ENCODE data around the gene APOBR. TPM values are rescaled to one million over a fixed set of nuclear protein-coding genes. Genes with fewer than 3 reads are reported as not detected.

Gene APOBR
- total and polyA plus RNA-seq, 11 donors: 0.15 to 4.7 (median 0.79) TPM

GRCh38 chr16:28520672-28521071 lies 26.2 kb downstream of the APOBR start:
- intact Hi-C loops (cut with DNase I): no loop called here
- Histone ChIP-seq H3K27ac (no peak overlapping the region), H3K4me1 (peaks cover 0 to 13% (median 0%) of the 10 kb centered on the region in 12 donors), H3K27me3 (no peaks in the 10 kb centered on the region), H3K4me3 (no peak overlapping the region), H3K36me3 (no peaks in the 10 kb centered on the region), H3K9me3 (no peaks in the 10 kb centered on the region)
- ATAC-seq (no peak), DNase-seq (no peak)
- 71 to 80% (median 77%) methylated on average over 7 of the region's 7 CpGs for WGBS, 4 donors
- TF ChIP-seq POLR2A (IDR thresholded peaks at IDR 0.05) (no peak), CTCF (IDR thresholded peaks at IDR 0.05) (no peak)

GRCh38 chr16:28521436-28521835 lies 27.0 kb downstream of the APOBR start:
- Histone ChIP-seq H3K27me3 (no peaks in the 10 kb centered on the region), H3K4me1 (peaks cover 0 to 13% (median 0%) of the 10 kb centered on the region in 12 donors), H3K9me3 (no peaks in the 10 kb centered on the region), H3K27ac (no peak overlapping the region), H3K4me3 (no peak overlapping the region), H3K36me3 (no peaks in the 10 kb centered on the region)
- 85 to 92% (median 90%) methylated on average over 6 of the region's 6 CpGs for WGBS, 4 donors
- intact Hi-C loops (cut with DNase I): no loop called here
- TF ChIP-seq POLR2A (IDR thresholded peaks at IDR 0.05): no peak
- TF ChIP-seq CTCF (IDR thresholded peaks at IDR 0.05): no peak
- ATAC-seq (no peak), DNase-seq (no peak)

- no peaks in the 10 kb centered on the region for H3K36me3 ChIP-seq
- peaks cover 0 to 13% (median 0%) of the 10 kb centered on the region in 12 donors for H3K4me1 ChIP-seq
- 80 to 86% (median 83%) methylated on average over 11 of the region's 11 CpGs for WGBS, 4 donors
- TF ChIP-seq CTCF (IDR thresholded peaks at IDR 0.05): no peak
- TF ChIP-seq POLR2A (IDR thresholded peaks at IDR 0.05): no peak
- no peak overlapping the region for H3K27ac ChIP-seq
- no peak overlapping the region for H3K4me3 ChIP-seq
- ATAC-seq: no peak
- no peak for DNase-seq
- intact Hi-C loops (cut with DNase I): no loop called here
- no peaks in the 10 kb centered on the region for H3K27me3 ChIP-seq
- H3K9me3 ChIP-seq: no peaks in the 10 kb centered on the region
Observed at GRCh38 chr16:28522792-28523191, 28.3 kb downstream of the APOBR start.

GRCh38 chr16:28524681-28525171 lies 30.3 kb downstream of the APOBR start:
- DNase-seq (no peak), ATAC-seq (no peak)
- peaks cover 0 to 13% (median 0%) of the 10 kb centered on the region in 12 donors for H3K4me1 ChIP-seq
- no peak overlapping the region for H3K27ac ChIP-seq
- TF ChIP-seq CTCF (IDR thresholded peaks at IDR 0.05): no peak
- TF ChIP-seq POLR2A (IDR thresholded peaks at IDR 0.05): no peak
- H3K9me3 ChIP-seq: no peaks in the 10 kb centered on the region
- intact Hi-C loops (cut with DNase I): no loop called here
- WGBS, 4 donors: 72 to 79% (median 74%) methylated on average over 6 of the region's 6 CpGs
- H3K36me3 ChIP-seq: no peaks in the 10 kb centered on the region
- H3K4me3 ChIP-seq: no peak overlapping the region
- H3K27me3 ChIP-seq: no peaks in the 10 kb centered on the region
